HG03064 (cell line): ENCODE data around the gene RHO.
"Not testable (repeated sequence)": the region's sequence is repeated elsewhere in the genome, so short reads cannot be mapped to it uniquely, and the experiment has no call there.

ENCODE experiments used
- ATAC-seq: cut with Tn5 transposase; IDR thresholded peaks from one replicate; pipeline ENCODE4 v1.9.1; 2021; ENCODE audit warnings: low read depth; ENCODE audit not compliant: unreplicated experiment

The RHO gene

GRCh38 chr3:129540776-129541516 is 12.5 kb downstream of the RHO start:
- no peak for ATAC-seq

GRCh38 chr3:129542747-129543146 is 14.3 kb downstream of the RHO start:
- ATAC-seq, result no peak

GRCh38 chr3:129543156-129543790 is 14.8 kb downstream of the RHO start, which contains the start of gene H1-8:
Gene H1-8 (plus strand): TSS chr3:129543175. CDS start chr3:129543219, 44 bp downstream.
- no peak for ATAC-seq

GRCh38 chr3:129543999-129544398 is 15.6 kb downstream of the RHO start:
- no peak for ATAC-seq

GRCh38 chr3:129545951-129546350 is 17.5 kb downstream of the RHO start:
- ATAC-seq, result not testable (repeated sequence)

GRCh38 chr3:129547241-129547640 is 18.8 kb downstream of the RHO start:
- no peak for ATAC-seq

GRCh38 chr3:129548104-129548965 is 19.9 kb downstream of the RHO start:
- ATAC-seq, result no peak

- ATAC-seq, result no peak
Observed at GRCh38 chr3:129549006-129549800, 20.8 kb downstream of the RHO start.

GRCh38 chr3:129549805-129550204 is 21.4 kb downstream of the RHO start:
- ATAC-seq, result no peak

GRCh38 chr3:129552287-129553050 is 24.0 kb downstream of the RHO start:
- no peak for ATAC-seq

- ATAC-seq, result no peak
Observed at GRCh38 chr3:129553171-129553570, 24.7 kb downstream of the RHO start.

GRCh38 chr3:129553719-129554118 is 25.3 kb downstream of the RHO start:
- no peak for ATAC-seq

- ATAC-seq, result no peak
Observed at GRCh38 chr3:129554356-129555152, 26.1 kb downstream of the RHO start.

- no peak for ATAC-seq
Observed at GRCh38 chr3:129555153-129555550, 26.7 kb downstream of the RHO start.

- no peak for ATAC-seq
Observed at GRCh38 chr3:129555616-129556357, 27.3 kb downstream of the RHO start.

- no peak for ATAC-seq
Observed at GRCh38 chr3:129556358-129556695, 27.9 kb downstream of the RHO start.

- no peak for ATAC-seq
Observed at GRCh38 chr3:129556890-129557547, 28.6 kb downstream of the RHO start.

- ATAC-seq, result no peak
Observed at GRCh38 chr3:129557548-129557894, 29.1 kb downstream of the RHO start.
